Neural progenitor cell (in vitro differentiated cells): ENCODE data around the gene TCAF2. TPM values are rescaled to one million over a fixed set of nuclear protein-coding genes. Genes with fewer than 3 reads are reported as not detected.
"Not testable (repeated sequence)": the region's sequence is repeated elsewhere in the genome, so short reads cannot be mapped to it uniquely, and the experiment has no call there.

ENCODE experiments used
- DNase-seq: peaks from one replicate; pipeline ENCODE4 v3.0.0-alpha.2; 2016; ENCODE audit warnings: low spot score
- H2AFZ ChIP-seq: fragments of 200-600 bp; sonication (generic); replicated peaks from 2 replicates; pipeline ENCODE4 v1.6.1; 2016; ENCODE audit warnings: antibody characterized with exemption
- H3F3A ChIP-seq: fragments of 200-600 bp; sonication (generic); 2 replicates; pipeline ENCODE4 v1.6.1; 2016; ENCODE audit warnings: antibody characterized with exemption, low read depth
- H3K27ac ChIP-seq: fragments of 200-600 bp; sonication (generic); 2 replicates; pipeline ENCODE4 v1.5.1; 2016; ENCODE audit warnings: mild to moderate bottlenecking
- H3K27me3 ChIP-seq: fragments of 200-600 bp; sonication (generic); 2 replicates; pipeline ENCODE4 v1.6.1; 2016; ENCODE audit warnings: mild to moderate bottlenecking, moderate library complexity
- H3K36me3 ChIP-seq: fragments of 200-600 bp; sonication (generic); 2 replicates; pipeline ENCODE4 v1.5.1; 2016
- H3K4me1 ChIP-seq: fragments of 200-600 bp; sonication (generic); 2 replicates; pipeline ENCODE4 v1.6.1; 2016; ENCODE audit warnings: mixed run types
- H3K4me2 ChIP-seq: fragments of 200-600 bp; sonication (generic); 2 replicates; pipeline ENCODE4 v1.6.1; 2016
- H3K4me3 ChIP-seq: fragments of 200-600 bp; sonication (generic); 2 replicates; pipeline ENCODE4 v1.5.1; 2016
- H3K79me2 ChIP-seq: fragments of 200-600 bp; sonication (generic); 2 replicates; pipeline ENCODE4 v1.6.1; 2016; ENCODE audit warnings: low read depth
- H3K9ac ChIP-seq: fragments of 200-600 bp; sonication (generic); 2 replicates; pipeline ENCODE4 v1.6.1; 2016
- H3K9me3 ChIP-seq: fragments of 200-600 bp; sonication (generic); 2 replicates; pipeline ENCODE4 v1.5.1; 2016; ENCODE audit warnings: low read depth
- H4K20me1 ChIP-seq: fragments of 200-600 bp; sonication (generic); 2 replicates; pipeline ENCODE4 v1.6.1; 2016; ENCODE audit warnings: low read depth
- H3K27ac Mint-ChIP-seq: 3 replicates; pipeline ENCODE4 v1.8.0; 2021; ENCODE audit warnings: mixed read lengths
- H3K27me3 Mint-ChIP-seq: 2 replicates; pipeline ENCODE4 v1.8.0; 2022; ENCODE audit warnings: low read depth, mild to moderate bottlenecking, inconsistent platforms, moderate library complexity, mixed read lengths; ENCODE audit not compliant: insufficient read depth
- H3K36me3 Mint-ChIP-seq: 3 replicates; pipeline ENCODE4 v1.8.0; 2021; ENCODE audit warnings: mixed read lengths
- H3K4me1 Mint-ChIP-seq: 3 replicates; pipeline ENCODE4 v1.8.0; 2021; ENCODE audit warnings: mixed read lengths
- H3K4me3 Mint-ChIP-seq: 3 replicates; pipeline ENCODE4 v1.8.0; 2021; ENCODE audit warnings: mild to moderate bottlenecking, moderate library complexity, mixed read lengths
- H3K9me3 Mint-ChIP-seq: 3 replicates; pipeline ENCODE4 v1.8.0; 2020; ENCODE audit warnings: mixed read lengths
- small RNA-seq: library from RNA; depleted of rRNA; stranded (forward); fragments of <200 nt; gene quantifications from one replicate; pipeline ENCODE3, GENCODE V24; 2015
- total RNA-seq: library from RNA; depleted of rRNA; stranded (reverse); fragments of >200 nt; gene quantifications from 2 replicates; pipeline ENCODE4 v1.2.3, GENCODE V29; 2015; ENCODE audit warnings: low replicate concordance

TCAF2 gene
- total RNA-seq, 1 donor from 2014 or later = 0.22 TPM

DNA sequence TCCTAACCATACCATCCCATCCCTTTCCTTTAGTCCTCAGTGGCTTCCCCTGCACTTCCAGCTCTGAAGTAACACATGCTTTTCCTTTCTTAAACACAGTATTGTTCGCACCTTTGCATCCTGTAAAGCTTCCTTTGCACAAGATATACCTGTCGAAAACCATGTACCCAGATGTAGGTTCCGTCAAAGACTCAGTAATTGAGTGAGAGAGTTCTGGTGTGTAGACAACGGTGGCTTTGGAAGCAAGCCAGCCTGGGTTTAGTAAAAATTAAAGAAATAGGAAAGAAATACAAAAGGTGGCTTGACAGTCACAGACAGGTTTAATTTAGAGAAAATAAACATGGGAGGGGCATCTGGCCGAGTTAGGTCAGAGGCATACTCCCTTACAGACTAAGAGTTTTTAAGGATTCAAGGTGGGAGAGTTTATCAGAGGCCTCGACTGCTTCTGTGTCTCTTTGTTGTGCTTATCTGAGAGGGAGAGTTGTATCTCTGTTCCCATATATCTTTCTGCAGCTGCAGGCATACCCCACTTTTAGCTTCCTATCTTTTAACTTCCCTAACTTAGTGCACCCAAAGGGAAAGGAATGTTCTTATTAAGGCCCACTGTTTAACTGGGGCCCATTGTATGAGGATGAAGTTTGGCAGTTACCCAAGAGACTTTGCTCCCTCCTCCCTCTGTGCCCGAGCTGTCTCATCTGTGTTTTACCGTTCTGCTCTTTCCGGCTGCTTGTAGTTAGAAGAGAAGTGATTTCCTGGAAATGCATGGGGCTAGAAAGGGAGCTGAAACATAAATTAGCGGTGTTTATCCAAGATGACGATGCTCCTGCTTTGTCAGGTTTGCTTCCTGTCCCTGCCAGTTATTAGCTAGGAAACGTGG, 14.8 kb downstream of the TCAF2 start:
- H3K4me3 ChIP-seq, H3K27ac Mint-ChIP-seq, H3K4me2 ChIP-seq, H3K9ac ChIP-seq, H3K4me1 ChIP-seq, H3K27ac ChIP-seq, H2AFZ ChIP-seq, H4K20me1 ChIP-seq, H3F3A ChIP-seq, H3K79me2 ChIP-seq, H3K36me3 Mint-ChIP-seq, H3K27me3 Mint-ChIP-seq, DNase-seq, H3K4me1 Mint-ChIP-seq, H3K4me3 Mint-ChIP-seq, H3K36me3 ChIP-seq, H3K9me3 ChIP-seq, H3K27me3 ChIP-seq, H3K9me3 Mint-ChIP-seq: not testable (repeated sequence)

- H3K9me3 Mint-ChIP-seq, H3K4me3 ChIP-seq, H3K4me1 Mint-ChIP-seq, H3K4me2 ChIP-seq, H3K9me3 ChIP-seq, H3K4me3 Mint-ChIP-seq, H4K20me1 ChIP-seq, H3F3A ChIP-seq, H3K36me3 Mint-ChIP-seq, H3K36me3 ChIP-seq, H3K4me1 ChIP-seq, H2AFZ ChIP-seq, DNase-seq, H3K9ac ChIP-seq, H3K79me2 ChIP-seq, H3K27ac Mint-ChIP-seq, H3K27ac ChIP-seq, H3K27me3 ChIP-seq, H3K27me3 Mint-ChIP-seq: not testable (repeated sequence)
Observed at GRCh38 chr7:143639372-143639771, 18.6 kb downstream of the TCAF2 start.

- not testable (repeated sequence) for DNase-seq, H3K4me3 ChIP-seq, H3K79me2 ChIP-seq, H3K9ac ChIP-seq, H3K27ac Mint-ChIP-seq, H3K27me3 Mint-ChIP-seq, H4K20me1 ChIP-seq, H3K4me1 Mint-ChIP-seq, H3K27ac ChIP-seq, H3K9me3 ChIP-seq, H3K4me1 ChIP-seq, H3K4me3 Mint-ChIP-seq, H3K4me2 ChIP-seq, H2AFZ ChIP-seq, H3K9me3 Mint-ChIP-seq, H3K27me3 ChIP-seq, H3F3A ChIP-seq, H3K36me3 ChIP-seq, H3K36me3 Mint-ChIP-seq
Observed at GRCh38 chr7:143640528-143641189, 19.9 kb downstream of the TCAF2 start.

DNA sequence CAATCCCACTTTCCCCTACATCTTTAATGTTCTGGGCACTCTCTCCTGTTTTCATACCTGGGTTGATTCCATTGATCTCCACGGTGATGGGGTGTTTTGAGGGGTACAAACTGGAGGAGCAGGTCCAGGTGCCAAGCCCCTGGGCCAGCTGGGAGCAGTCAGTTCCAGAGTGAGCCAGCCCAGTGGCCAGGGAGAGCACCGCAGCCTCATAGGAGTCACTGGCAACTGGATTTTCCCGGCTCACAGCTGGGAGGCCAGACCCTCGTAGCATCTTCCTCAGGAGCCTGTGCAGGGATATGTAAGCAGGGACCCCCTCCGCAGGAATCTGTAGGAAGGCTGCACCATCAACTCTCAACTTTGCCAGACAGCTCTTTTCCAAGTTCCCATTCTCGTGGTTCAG, 25.8 kb downstream of the TCAF2 start:
- not testable (repeated sequence) for H3F3A ChIP-seq, H3K27me3 ChIP-seq, H3K9me3 ChIP-seq, H3K27ac Mint-ChIP-seq, H3K27me3 Mint-ChIP-seq, H3K4me2 ChIP-seq, H3K9ac ChIP-seq, H3K4me1 ChIP-seq, DNase-seq, H3K79me2 ChIP-seq, H3K36me3 Mint-ChIP-seq, H3K4me3 Mint-ChIP-seq, H4K20me1 ChIP-seq, H3K36me3 ChIP-seq, H3K4me1 Mint-ChIP-seq, H3K27ac ChIP-seq, H3K4me3 ChIP-seq, H2AFZ ChIP-seq, H3K9me3 Mint-ChIP-seq

GRCh38 chr7:143649902-143650301, 29.1 kb downstream of the TCAF2 start:
- H4K20me1 ChIP-seq, H3K27me3 ChIP-seq, H3K4me1 ChIP-seq, H2AFZ ChIP-seq, H3K4me1 Mint-ChIP-seq, H3F3A ChIP-seq, DNase-seq, H3K9me3 Mint-ChIP-seq, H3K36me3 ChIP-seq, H3K79me2 ChIP-seq, H3K27ac Mint-ChIP-seq, H3K9me3 ChIP-seq, H3K9ac ChIP-seq, H3K4me2 ChIP-seq, H3K27ac ChIP-seq, H3K27me3 Mint-ChIP-seq, H3K4me3 ChIP-seq, H3K4me3 Mint-ChIP-seq, H3K36me3 Mint-ChIP-seq: not testable (repeated sequence)

- not testable (repeated sequence) for H3K9ac ChIP-seq, H3K27me3 Mint-ChIP-seq, H3K27me3 ChIP-seq, H3K27ac ChIP-seq, H3K36me3 Mint-ChIP-seq, H3K4me3 Mint-ChIP-seq, H3K4me1 ChIP-seq, H3K4me2 ChIP-seq, H4K20me1 ChIP-seq, H3K4me1 Mint-ChIP-seq, H3K27ac Mint-ChIP-seq, H3K4me3 ChIP-seq, H3K9me3 Mint-ChIP-seq, H3K79me2 ChIP-seq, H3F3A ChIP-seq, H3K9me3 ChIP-seq, H3K36me3 ChIP-seq, DNase-seq, H2AFZ ChIP-seq
Observed at GRCh38 chr7:143650447-143650846, 29.7 kb downstream of the TCAF2 start.

Small RNA genes within 50 kb of the gene (small RNA-seq; reads per million reads assigned to genes)
- gene AC073264.2 (not detected), gene RNU6-162P (not detected)

Other genes starting within 250 kb of the TCAF2 start
- gene ZYX, start 239.6 kb upstream of the TCAF2 start, total RNA-seq = 5.2 and 21.5 TPM in 2 replicates
- gene EPHA1, start 212.1 kb upstream of the TCAF2 start, total RNA-seq = 4.1 and 6.0 TPM in 2 replicates
- not detected in 2 replicates for gene TAS2R60, start 177.5 kb upstream of the TCAF2 start, total RNA-seq
- gene TAS2R41, start 143.1 kb upstream of the TCAF2 start, total RNA-seq = not detected in 2 replicates
- 0.19 and 0.50 TPM in 2 replicates for gene CTAGE15, start 49.2 kb upstream of the TCAF2 start, total RNA-seq
- 0.07 TPM in 1 of 2 replicates, not detected in the other for gene CTAGE6, start 136.7 kb downstream of the TCAF2 start, total RNA-seq